ENCODE data around the gene TRMT11.
"Not testable (repeated sequence)": the region's sequence is repeated elsewhere in the genome, so short reads cannot be mapped to it uniquely, and the experiment has no call there.

Gene TRMT11

DNA sequence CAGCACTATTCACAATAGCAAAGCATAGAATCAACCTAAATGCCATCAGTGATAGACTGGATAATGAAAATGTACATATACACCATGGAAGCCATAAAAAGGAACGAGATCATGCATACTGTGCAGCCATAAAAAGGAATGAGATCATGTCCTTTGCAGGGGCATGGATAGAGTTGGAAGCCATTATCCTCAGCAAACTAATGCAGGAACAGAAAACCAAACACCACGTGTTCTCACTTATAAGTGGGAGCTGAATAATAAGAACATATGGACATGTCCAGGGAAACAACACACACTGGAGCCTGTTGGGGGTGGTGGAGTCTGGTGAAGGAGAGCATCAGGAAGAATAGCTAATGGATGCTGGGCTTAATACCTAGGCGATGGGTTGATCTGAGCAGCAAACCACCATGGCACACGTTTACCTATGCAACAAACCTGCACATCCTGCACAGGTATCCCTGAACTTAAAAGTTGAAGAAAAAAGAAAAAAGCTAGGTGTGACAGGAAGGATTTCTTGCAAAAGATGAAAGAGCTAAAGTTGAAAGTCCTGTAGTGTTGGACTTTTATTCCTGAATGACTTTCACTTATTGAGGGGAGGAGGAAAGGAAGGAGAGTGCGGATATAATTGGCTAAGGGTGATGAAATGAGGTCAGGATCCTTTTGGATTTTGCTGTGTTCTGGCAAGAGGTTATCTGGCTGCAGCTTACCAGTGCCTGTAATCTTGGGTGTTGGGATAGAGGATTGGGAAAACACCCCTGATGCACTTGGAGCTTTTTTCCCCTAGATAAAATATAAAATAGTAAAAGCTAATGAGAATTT is 8.5 kb downstream of the TRMT11 start:
- DNase-seq = no peak

DNA sequence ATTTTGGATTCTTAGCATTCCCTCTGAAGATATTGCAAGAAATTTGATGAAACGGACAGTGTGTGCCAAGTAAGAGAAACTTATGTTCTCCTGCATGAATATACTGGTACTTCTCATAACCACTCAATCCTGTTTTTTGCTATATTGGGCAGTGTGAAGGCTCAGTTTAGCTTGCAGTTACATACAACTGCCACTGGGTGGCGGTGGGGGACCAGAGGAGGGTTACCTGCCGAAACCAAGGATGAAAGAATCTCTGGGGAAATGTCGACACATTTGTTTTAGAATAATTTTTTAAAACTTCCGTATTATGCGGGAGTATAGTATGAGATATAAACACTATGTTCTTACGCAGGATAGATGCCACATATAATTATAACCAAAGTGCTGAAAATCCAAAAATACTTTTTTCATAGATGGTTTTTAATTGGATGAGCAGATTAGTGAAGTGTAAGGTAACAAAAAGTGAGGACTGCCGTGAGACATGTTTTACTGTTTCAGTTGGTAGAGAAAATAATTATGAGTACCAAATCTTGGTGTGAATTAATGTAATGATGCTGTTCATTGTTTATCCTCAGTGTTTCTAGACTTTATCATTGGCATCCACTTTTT is 9.7 kb downstream of the TRMT11 start:
- peak; percentile 62 for DNase-seq

DNA sequence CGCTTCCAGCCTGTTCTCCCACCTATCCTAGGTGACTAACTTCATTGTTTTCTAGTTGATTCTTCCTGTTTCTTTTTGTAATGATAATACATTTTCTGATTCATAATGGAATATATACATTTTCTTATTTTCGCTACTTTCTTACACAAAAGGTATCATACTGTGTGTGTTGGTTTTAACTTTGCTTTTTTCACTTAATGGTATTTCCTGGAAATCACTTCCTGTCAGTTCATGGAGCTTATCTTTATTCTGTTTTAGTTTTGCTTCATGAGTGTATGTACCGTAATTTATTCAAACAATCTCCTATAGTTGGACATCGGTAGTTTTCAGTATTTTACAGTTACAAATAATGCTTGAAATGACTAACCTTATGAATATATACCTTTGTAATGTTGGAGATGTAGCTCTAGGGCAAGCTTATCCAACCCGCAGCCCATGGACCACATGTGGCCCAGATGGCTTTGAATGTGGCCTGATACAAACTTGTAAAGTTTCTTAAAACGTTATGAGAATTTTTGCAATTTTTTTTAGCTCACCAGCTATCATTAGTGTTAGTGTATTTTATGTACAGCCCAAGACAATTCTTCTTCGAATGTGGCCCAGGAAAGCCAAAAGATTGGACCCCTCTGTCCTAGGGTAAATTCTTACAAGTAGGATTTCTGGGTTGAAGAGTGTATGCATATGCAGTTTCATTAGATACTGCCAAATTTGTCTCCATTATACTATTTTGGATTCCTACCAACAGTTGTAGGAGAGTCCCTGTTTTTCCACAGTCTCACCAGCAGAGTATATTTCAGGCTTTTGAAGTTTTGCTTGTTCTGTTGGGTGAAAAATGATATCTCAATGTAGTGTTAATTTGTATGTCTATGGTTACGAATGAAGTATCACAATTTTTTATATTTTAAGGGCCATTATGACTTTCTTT is 16.7 kb downstream of the TRMT11 start:
- no peak for DNase-seq

DNA sequence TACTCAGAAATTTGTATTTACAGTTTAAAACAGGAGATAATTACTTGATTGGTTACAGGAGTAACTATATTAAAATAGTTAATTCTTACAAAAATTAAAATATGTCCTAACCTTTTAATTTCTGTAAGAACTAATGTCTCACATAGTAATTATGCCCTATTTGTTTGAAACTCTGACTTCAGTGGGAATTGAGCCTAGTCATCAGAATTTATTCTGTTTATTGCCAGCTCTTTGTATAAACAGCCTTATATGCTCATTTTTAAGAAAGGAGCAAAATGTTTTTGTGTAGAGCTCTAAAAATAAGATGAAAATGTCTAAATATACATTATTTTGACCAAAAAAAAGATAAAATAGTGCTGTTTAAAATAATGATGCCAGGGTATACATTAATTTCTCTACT is 21.5 kb downstream of the TRMT11 start:
- no peak for DNase-seq

DNA sequence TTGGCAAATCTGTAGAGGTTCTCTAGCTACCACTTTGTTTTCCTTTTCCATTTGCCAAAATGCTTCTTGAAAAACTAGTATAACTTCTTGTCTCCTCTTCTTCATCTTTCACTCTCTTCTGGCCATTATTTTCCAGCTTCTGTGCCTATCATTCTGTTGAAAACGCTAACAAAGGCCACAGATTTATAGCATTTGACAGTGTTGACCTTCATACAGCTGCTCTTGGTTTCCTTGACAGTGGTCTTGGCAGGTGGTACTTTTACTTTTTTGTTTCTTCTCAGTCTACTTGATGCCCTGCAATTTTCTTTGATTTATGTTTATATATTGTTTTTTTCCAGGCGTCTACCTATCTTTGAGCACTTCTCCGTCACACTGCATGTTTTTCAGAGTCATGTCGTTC is 23.7 kb downstream of the TRMT11 start:
- DNase-seq = no peak

DNA sequence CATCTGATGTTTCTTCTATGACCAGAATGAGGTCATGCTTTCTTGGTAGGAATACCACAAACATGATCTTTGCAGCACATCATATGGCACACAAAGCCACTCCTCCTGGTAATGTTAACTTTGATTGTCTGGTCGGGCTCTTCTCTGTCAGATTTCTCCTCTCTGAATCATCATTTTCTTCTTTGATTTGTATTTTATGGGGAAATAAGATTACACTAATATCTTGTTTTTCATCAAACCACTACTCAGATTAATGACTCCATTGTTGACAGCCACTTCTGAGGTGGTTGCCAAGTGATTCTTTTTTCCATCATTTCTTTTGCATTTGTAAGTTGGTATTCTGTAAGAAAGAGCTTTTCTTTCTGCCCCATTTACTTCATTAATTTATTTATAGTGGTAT is 29.5 kb downstream of the TRMT11 start:
- no peak for DNase-seq

DNA sequence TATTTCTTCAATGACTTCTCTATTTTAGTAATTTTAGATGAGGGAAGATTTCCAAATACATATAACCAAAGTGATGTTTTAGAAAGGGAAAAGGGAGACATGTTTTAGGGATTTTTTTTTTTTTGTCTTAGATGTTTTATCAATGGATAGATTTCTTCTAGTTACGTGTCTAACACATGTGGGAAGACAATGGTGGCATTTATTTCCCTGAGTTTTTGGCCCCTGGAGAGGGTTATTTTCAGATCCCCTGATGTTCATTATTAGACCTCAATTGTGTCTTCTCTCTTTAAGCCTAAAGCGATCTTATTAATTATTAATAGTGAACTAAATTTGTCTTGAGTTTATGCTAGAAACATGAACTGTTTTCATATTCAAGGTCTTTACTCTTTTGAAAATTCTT is 30.3 kb downstream of the TRMT11 start:
- no peak for DNase-seq

DNA sequence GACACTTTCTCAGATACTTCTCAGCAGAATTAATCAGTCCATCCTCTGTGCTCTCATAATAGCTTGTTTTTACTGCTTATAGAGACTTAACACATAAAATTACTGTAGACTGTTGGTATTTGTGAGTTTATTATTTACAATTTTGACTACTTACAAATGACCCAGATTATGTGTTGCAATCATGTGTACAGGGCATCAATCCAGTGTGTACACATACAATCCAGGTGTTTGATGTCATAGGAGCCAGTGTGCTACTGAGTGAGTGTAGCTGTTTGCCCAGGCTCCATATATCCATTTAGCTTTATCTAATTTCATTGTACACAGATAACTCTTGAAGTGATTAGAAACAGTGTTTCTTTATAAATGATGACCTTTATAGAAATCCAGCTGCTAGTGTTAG is 31.3 kb downstream of the TRMT11 start:
- no peak for DNase-seq

DNA sequence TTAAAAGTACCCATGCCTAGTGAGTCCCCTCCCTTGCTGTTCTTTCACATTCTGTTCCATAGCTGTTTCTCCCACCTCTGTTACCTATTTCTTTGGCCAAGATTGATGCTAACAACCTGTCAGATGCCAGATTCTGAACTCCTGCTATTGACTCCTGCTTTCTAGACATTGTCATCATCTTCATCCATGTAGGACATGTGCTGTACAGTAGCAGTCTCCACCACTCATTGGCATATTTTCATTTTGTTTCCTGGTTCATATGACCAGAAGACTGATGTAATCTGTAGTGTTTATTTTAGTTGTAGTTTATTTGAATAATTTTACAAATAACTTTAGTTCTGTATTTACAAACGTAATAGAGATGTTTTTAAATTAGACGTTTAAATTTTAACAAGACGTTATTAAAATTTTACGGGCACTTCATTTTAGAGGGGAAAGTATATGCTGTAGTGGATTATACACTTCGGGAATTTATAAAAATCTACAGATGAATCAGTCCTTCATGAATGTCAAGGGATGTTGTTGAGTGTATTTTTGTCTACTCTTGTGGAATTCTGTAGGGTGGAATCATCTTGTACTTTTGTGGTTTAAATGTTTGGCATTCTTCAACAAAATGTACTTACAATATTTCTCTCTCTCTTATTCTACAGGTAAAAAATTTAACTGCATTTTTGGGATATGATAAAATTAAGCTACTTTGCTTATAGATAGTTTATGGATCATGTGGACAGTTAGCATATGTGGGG is 34.1 kb downstream of the TRMT11 start:
- DNase-seq = no peak

DNA sequence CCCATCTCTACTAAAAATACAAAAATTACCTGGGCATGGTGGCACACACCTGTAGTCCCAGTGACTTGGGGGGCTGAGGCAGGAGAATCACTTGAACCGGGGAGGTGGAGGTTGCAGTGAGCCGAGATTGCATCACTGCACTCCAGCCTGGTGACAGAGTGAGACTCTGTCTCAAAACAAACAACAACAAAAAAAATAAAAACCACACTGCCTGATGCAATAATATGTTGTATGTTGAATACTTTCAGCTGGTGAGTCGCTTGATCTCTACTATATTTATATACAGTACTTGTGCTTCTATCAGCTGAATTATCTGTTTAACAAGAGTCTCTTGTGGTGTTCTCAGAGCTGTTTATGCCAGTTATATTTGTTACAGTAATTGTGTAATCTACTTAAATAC is 37.1 kb downstream of the TRMT11 start:
- DNase-seq = not testable (repeated sequence)

DNA sequence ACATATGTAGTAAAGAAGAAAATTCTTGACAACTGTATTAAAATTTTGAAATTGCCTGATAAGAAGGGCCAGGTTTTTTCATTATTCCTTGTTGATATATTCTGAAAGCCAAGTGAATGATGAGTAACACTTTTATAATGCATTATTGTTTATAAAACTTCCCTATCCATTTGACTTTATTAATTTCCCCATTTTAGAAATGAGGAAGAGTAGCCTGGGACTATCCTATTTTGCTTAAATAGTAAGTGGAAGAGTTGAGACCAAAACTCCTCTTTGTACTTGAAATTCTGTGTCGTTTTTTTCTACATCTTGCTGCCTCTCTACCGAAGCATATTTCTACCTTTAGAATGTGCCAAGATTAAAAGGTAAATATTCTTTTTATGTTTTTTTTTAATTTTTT is 39.7 kb downstream of the TRMT11 start:
- no peak for DNase-seq

DNA sequence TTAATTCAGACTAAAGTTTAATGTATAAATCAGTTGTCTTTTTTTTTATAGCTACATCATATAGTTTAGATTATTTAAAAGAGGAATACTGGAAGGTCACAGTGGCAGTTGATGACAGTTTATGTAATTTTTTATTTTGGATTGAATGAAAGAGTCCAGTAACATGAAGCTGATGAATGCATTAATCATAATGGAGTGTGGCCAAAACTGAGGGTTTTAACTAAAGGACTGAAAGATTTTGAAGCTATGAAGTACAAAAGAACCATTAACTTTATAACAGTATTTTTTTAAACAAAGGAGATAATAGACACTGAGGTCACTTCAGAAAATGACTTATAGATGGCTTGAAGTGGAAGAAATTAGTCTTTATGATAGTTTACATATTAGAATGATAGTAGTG is 41.3 kb downstream of the TRMT11 start:
- no peak for DNase-seq

DNA sequence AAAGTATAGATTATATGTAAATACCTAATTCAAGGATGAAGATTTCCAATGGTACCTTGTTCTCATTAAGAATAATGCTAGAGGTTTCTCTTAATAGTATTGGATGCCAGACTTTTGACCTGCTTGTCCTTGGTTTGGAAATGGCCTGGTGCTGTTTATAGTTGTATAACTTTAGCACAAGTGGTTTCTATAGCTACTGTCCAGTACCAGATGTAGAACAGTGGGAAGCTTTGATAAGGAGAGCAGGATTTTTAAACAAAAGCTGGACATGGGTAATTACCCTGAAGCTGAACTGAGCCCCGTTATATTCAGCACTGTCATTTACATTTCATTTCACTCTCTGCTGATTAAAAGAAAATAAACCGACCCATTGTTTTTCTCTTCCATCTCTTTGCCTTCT is 43.7 kb downstream of the TRMT11 start:
- no peak for DNase-seq

DNA sequence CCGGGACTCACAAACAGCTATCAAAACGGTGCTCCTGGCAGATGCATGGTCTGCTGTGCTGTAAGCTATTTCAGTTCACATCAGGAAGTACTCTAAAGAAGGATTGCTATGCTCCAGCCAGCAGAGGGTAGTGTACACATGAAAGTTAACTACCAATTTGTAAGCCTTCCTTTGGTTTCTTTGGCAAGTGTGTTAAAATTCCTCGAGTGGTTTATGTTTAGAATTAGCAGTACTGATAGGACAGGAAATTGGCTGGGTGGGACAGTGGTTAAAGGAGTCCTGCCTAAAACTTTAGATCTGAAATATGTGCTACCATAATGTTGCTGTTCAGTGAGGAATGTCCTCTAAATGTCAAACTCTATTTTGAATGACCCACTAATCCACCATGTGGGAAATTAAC is 47.4 kb downstream of the TRMT11 start:
- no peak for DNase-seq

DNA sequence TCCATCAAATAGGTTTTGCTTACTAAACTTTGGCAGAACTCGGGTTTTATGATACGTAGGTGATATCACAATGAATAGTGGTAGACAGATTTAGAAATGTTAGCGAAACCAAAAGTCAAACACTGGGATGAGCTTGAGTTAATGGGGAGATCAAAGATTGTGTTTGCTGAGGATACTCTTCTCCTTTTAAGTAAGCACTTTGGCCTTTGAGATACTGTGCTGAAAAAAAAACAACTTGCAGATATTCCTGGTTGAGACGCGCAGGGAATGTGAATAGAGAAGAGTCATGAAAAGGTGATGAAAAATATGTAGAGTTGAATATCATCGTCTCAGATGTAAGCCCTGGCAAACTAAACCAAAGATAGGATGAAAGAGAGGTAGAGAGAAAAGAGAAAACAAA is 48.3 kb downstream of the TRMT11 start:
- no peak for DNase-seq

DNA sequence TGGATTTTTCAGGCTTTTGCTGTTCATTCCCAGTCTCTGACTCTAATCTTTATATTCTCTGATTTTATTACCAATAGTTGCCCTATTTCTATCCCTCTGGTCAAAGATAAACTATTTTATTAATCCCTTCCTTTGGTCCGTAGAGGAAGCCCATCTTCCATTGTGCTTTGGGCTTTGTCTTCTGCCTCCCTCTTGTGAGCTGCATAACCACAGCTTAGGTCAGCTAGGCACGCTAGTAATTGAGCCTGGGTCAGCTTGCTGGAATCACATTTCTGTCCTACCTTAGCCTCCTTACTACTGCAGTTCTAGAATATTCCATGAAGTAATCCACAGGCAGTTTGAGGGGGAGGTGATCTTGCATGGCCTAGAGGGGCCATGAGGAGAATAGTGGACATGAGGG is 49.4 kb downstream of the TRMT11 start:
- no peak for DNase-seq

DNA sequence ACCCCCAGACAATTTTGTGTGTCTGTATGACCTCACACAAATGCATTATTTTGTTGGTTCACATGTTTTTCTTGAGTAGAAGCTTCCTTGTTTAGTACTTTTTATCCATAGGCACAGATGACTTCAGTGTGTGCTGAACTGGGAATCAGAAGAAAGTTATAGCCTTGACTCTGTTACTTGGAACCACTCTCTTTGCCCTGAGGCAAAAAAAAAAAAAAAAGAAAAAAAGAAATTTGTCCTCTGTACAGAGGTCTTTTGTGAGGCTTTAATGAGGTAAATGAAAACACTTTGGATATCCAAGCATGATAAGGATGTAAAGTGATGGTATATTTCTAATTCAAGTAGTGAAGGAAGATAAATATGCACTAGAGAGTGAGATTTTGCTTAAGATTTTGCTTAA is 51.9 kb downstream of the TRMT11 start:
- no peak for DNase-seq

DNA sequence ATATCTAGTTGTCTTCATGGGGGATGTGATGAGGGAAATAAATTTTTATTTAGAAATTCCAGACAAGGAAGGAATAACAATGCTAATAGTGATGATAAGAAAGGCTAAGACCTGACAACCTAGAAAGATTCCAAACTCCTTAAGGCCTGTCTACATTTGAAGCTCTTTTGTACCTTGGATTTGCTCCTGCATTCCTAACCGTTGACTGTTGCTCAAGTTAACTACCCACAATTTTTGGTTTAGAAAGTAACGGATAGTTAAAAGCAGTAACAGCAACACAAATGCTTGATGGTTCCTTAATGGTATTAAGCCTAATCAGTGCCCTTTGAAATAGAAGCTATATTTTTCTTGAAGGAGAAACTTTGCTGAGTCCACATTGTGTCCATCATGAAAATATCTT is 52.9 kb downstream of the TRMT11 start:
- DNase-seq = no peak

DNA sequence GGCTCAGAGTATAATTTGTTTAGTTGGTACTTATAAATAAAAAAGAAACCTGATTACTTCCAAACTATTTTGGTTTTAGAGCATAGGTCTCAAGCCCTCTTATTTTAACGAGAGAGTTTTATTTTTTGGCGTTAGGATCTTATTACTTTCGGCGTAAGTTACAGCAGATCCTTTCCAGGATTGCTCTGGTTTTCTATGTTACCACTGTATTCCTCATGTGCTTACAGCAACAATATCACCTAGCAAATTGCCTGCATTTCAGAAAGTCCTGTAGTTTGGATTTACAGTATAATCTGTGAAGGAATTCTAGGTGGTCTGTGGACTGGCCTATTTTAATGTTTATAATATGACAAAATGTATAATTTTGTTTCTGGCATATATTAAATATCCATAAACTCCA is 54.1 kb downstream of the TRMT11 start:
- DNase-seq = no peak

DNA sequence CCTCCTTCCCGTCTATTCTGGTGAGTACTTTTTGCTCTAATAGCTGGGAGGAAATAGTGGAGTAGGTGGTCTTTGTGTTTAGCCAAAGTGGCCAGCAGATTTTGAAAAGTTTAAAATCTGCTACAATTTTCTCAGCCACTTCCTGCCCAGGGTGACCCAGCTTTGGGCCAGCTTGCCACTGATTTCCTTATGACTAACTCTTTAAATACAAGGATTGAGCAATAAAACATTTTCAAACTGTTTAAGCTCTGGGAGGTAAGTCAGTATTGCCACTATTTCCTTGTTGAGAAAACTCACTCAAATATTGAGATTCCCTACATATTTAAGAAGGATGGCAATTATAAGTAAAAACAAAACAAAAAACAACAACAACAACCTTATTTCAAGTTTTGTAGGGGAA is 54.5 kb downstream of the TRMT11 start:
- DNase-seq = no peak

DNA sequence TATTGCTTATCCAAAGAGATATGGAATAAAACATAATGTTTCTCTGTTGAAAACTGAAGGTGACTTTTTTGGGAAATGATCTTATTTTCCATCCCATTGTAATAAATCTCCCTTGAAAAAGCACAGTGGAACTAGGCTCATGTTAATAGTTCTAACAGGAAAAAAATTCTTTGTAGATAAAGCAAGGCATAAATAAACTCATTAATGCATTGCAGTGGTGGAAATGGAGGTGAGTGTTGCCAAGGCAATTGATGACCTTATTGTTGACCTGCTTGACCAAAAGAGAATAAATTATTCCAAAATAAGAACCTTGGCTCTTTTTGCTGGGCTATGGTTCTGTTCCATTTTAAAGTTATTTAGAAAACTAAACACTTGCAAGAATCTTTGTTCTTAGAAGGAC is 55.2 kb downstream of the TRMT11 start:
- DNase-seq = no peak

DNA sequence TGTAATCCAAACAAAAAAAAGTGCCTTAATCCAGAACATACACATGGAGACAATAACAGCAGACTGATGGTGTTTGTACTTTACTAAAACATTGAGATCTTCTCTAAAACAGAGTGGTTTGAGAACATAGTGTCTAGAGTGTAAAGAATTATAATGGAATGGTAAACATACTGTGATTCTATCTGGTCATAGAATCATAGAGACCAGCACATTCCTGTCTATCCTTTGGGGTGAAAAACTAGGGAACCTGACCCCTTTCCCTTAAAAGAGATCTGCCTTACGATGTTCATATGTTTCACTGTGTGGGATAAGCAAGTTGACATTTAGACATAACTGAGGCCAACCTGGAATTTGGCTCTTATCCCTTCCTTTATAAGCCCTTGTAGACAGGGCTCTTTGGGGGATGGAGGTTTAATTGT is 55.7 kb downstream of the TRMT11 start:
- no peak for DNase-seq

DNA sequence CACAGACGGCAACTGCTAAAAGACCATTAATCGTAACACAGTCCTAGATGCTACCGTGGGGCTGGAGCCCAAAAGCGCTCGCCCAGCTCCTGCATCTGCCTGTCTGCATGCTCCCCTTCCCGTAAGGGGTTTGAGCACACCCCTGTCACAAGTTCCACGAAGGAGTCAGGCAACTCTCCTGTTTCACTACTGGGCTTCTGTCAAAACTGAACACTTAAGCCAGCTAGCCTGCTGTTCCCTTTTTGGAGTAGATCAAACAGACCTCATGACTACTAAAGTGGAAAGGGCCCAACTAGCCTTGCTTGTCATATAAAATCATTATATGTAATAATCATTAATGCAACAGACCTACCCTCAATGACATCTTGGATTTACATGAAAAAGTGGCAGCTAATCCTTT is 61.3 kb downstream of the TRMT11 start:
- DNase-seq = no peak
